HL-60 (cell line): ENCODE measurements around the gene SLC39A10.

ENCODE experiments used
- CTCF ChIP-seq: IDR thresholded peaks from one replicate; pipeline ENCODE4 v1.5.1; 2011; ENCODE audit warnings: low read length, control low read depth, inconsistent platforms; ENCODE audit not compliant: insufficient read depth
- POLR2AphosphoS5 ChIP-seq: IDR thresholded peaks from 2 replicates; pipeline ENCODE4 v1.6.1; 2012; ENCODE audit warnings: low read depth
- SPI1 ChIP-seq: IDR thresholded peaks from 2 replicates; pipeline ENCODE4 v1.6.1; 2012; ENCODE audit warnings: low read depth, mild to moderate bottlenecking, borderline replicate concordance

DNA sequence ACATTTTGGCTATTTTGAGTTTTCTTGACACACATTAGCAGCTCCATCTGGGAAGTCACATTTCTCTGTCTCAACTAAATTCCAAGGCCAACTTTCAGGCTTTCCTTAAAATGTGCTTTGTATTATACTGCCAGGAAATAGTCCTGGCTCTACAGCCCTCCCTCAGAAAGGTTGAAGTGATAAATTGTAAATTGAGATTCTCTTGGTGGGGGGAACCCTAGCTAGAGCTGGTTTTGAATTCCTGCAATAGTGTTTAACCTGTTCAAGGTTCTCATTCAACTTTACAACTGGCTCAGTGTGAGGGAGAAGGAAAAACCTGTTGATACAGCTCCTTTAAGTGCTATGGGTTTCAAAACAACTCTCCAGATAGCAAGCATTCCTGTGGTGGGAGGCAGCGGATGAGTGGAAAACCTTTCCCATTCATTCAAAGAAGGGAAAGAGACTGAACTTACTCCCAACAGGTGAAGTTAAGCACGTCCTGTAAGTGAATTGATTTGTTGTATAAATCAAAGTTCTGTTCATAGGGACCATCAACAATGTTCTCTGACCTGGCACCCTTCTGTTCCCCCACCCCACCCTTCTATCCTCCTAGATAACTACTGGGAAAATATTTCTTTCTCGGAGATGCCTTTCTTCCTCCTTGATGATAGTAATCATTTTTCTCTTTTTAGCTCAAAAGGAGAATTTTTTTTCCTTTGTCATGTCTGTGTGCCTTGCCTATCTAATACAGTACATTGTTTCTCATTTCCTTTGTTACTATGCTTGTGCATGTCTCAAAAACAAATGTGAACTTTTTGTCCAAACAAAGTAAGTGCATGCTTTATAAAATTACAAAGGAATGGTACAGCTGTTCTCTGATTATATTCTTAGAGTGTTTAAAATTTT is 44.2 kb upstream of the SLC39A10 start:
- TF ChIP-seq SPI1 (no peak), CTCF (no peak), POLR2AphosphoS5 (no peak)
